Retina (tissue), 1 donor: ENCODE results near the gene YEATS4.

Experiments used
- DNase-seq: peaks from one replicate; pipeline ENCODE4 v3.0.0-alpha.2; 2016

The YEATS4 gene

GRCh38 chr12:69440016-69440415 lies 80.5 kb downstream of the YEATS4 start:
- no peak for DNase-seq
